Astrocyte of the spinal cord (primary cell): ENCODE data around the gene SV2B.
A peak's percentile ranks its signal among the peaks of the same experiment; 100 is the strongest.
"Not testable (repeated sequence)": the region's sequence is repeated elsewhere in the genome, so short reads cannot be mapped to it uniquely, and the experiment has no call there.

ENCODE experiments used
- DNase-seq: peaks from one replicate; pipeline ENCODE4 v3.0.0; 2011; ENCODE audit warnings: low read depth, low spot score
- H3K4me3 ChIP-seq: 2 replicates; pipeline ENCODE4 v1.5.1; 2011; ENCODE audit warnings: low read depth, mild to moderate bottlenecking, low read length, moderate library complexity
- CTCF ChIP-seq: IDR thresholded peaks from 2 replicates; pipeline ENCODE4 v1.5.1; 2012; ENCODE audit warnings: low read depth, mild to moderate bottlenecking, low read length, inconsistent platforms
- in situ Hi-C: cut with HindIII; loops from 2 replicates; pipeline ENCODE4 v1.10.0; 2017; ENCODE audit warnings: low sequenced_read_pairs

The SV2B gene

GRCh38 chr15:91073768-91074167, 26.3 kb upstream of the SV2B start:
- TF ChIP-seq CTCF: no peak

GRCh38 chr15:91075739-91076138, 24.3 kb upstream of the SV2B start:
- in situ Hi-C loops: no loop called here
- H3K4me3 ChIP-seq: no peak overlapping the region
- no peak for DNase-seq
- TF ChIP-seq CTCF: no peak

More at GRCh38 chr15:91073768-91074167, 26.3 kb upstream of the SV2B start:
- no peak for DNase-seq
- no peak overlapping the region for H3K4me3 ChIP-seq
- in situ Hi-C loops: no loop called here

GRCh38 chr15:91077029-91077428, 23.0 kb upstream of the SV2B start:
- no peak for TF ChIP-seq CTCF
- in situ Hi-C loops: no loop called here
- DNase-seq: no peak
- H3K4me3 ChIP-seq: no peak overlapping the region

- DNase-seq, H3K4me3 ChIP-seq, in situ Hi-C loops: not testable (repeated sequence)
These were observed 6.2 kb upstream of the SV2B start for GRCh38 chr15:91093866-91094265.

- no peak overlapping the region for H3K4me3 ChIP-seq
- in situ Hi-C loops: no loop called here
- TF ChIP-seq CTCF: no peak
- no peak for DNase-seq
These were observed 1.6 kb upstream of the SV2B start for GRCh38 chr15:91098451-91098850.

- peak; percentile 5 for DNase-seq
- in situ Hi-C loops: no loop called here
- H3K4me3 ChIP-seq: no peak overlapping the region
- TF ChIP-seq CTCF: peak; percentile 21
These were observed 452 bp upstream of the SV2B start for GRCh38 chr15:91099616-91099994.

- no peak for DNase-seq
- H3K4me3 ChIP-seq: peak overlapping the region; percentile 14
- TF ChIP-seq CTCF: no peak
- in situ Hi-C loops: no loop called here
These were observed 954 bp downstream of the SV2B start for GRCh38 chr15:91100814-91101607.
